ENCODE results near the gene SCN1B.
"Not testable (repeated sequence)": the region's sequence is repeated elsewhere in the genome, so short reads cannot be mapped to it uniquely, and the experiment has no call there.

The SCN1B gene

DNA sequence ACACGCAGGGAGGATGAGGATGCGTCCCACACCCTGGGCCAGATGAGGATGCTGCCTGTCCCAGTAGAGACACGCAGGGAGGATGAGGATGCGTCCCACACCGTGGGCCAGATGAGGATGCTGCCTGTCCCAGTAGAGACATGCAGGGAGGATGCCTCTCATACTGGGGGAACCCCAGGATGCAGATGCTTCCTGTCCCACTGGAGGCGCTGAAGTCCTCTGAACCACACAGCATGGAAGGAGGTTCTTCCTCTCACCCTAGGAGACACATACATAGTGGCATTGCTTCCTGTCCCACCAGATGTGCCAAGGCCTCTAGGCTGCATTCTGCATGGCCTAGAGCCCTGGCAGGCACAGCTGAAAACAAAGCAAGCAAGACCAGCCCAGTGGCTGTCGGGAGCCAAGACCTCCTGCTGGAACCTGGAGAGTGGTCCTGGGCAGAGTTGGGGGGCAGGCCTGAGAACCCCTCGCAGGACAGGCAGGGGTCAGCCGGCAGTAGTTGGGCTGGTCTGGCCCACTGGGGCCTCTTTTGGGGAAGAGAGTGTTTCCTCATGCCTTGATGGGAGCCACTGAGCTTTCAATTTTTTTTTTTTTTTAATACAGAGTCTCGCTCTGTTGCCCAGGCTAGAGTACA, 15.5 kb downstream of the SCN1B start:
- no CpG with 5 or more reads among the region's 10 CpGs for WGBS (ENCODE audit: insufficient coverage, insufficient read length)
- DNase-seq (ENCODE audit: low read depth, low spot score), result no peak
- no peaks in the 10 kb centered on the region for H3K27me3 ChIP-seq (ENCODE audit: control insufficient read depth, insufficient read depth, low read length)
- H3K4me1 ChIP-seq (ENCODE audit: control insufficient read depth, insufficient read depth, low read length), result peaks cover 2% of the 10 kb centered on the region
- no peaks in the 10 kb centered on the region for H3K9me3 ChIP-seq (ENCODE audit: control insufficient read depth, insufficient read depth, low read length)
- H3K4me3 ChIP-seq (ENCODE audit: low read length), result no peak overlapping the region
- no peaks in the 10 kb centered on the region for H3K36me3 ChIP-seq (ENCODE audit: control insufficient read depth, insufficient read depth, low read length)
- no peak overlapping the region for H3K27ac ChIP-seq (ENCODE audit: low read length)

- Histone ChIP-seq H3K4me1 (ENCODE audit: control insufficient read depth, insufficient read depth, low read length) (peaks cover 1% of the 10 kb centered on the region; the same call in 1 of the 2 replicates), H3K27me3 (ENCODE audit: control insufficient read depth, insufficient read depth, low read length) (no peaks in the 10 kb centered on the region), H3K9me3 (ENCODE audit: control insufficient read depth, insufficient read depth, low read length) (no peaks in the 10 kb centered on the region), H3K27ac (ENCODE audit: low read length) (no peak overlapping the region), H3K36me3 (ENCODE audit: control insufficient read depth, insufficient read depth, low read length) (no peaks in the 10 kb centered on the region), H3K4me3 (ENCODE audit: low read length) (no peak overlapping the region)
- no CpG with 5 or more reads among the region's 5 CpGs for WGBS (ENCODE audit: insufficient coverage, insufficient read length)
- no peak for DNase-seq (ENCODE audit: low read depth, low spot score)
These were observed 16.2 kb downstream of the SCN1B start for GRCh38 chr19:35046461-35046860.

DNA sequence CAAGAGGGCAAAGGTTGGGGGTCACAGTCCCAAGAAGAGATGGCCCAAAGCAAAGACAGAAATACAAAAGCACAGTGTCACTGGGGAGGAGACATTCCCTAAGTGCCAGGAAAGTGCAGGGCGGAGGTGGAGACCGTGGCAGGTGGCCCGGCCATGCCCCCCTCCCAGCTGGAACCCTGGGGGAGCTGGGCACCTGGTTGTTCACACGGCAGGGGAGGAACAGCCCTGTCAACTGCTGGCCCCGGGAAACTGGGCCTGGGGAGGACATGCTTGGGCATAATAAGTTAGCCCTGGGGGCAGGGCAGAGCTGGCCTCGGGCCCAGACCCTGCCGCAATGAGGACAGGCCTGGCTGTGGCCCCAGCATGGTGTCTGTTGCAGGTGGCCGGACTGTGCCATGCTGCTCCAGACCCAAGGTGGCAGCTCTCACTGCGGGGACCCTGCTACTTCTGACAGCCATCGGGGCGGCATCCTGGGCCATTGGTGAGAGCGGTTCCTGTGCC, 18.7 kb downstream of the SCN1B start:
- Histone ChIP-seq H3K9me3 (ENCODE audit: control insufficient read depth, insufficient read depth, low read length) (no peaks in the 10 kb centered on the region), H3K36me3 (ENCODE audit: control insufficient read depth, insufficient read depth, low read length) (no peaks in the 10 kb centered on the region), H3K4me3 (ENCODE audit: low read length) (no peak overlapping the region), H3K27ac (ENCODE audit: low read length) (no peak overlapping the region), H3K4me1 (ENCODE audit: control insufficient read depth, insufficient read depth, low read length) (peaks cover 1% of the 10 kb centered on the region; the same call in 1 of the 2 replicates), H3K27me3 (ENCODE audit: control insufficient read depth, insufficient read depth, low read length) (no peaks in the 10 kb centered on the region)
- no peak for DNase-seq (ENCODE audit: low read depth, low spot score)
- no CpG with 5 or more reads among the region's 12 CpGs for WGBS (ENCODE audit: insufficient coverage, insufficient read length)

DNA sequence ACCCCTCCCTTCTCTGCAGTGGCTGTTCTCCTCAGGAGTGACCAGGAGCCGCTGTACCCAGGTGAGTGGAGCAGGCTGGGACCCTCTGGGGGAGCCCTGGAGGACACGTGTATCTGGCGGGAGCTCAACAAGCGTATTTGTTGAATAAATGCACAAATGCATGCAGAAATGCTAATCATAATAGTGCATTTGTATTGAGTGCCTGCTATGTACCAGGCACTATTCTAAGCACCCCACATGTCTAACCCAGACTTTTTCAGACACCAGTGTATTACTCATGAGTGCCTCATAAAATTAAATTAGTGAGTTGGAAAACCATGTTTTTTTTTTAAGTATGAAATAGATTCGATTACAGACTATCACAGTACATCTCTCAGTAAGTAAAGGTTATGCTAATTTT, 19.2 kb downstream of the SCN1B start:
- Histone ChIP-seq H3K9me3 (ENCODE audit: control insufficient read depth, insufficient read depth, low read length) (no peaks in the 10 kb centered on the region), H3K4me3 (ENCODE audit: low read length) (no peak overlapping the region), H3K36me3 (ENCODE audit: control insufficient read depth, insufficient read depth, low read length) (no peaks in the 10 kb centered on the region), H3K27me3 (ENCODE audit: control insufficient read depth, insufficient read depth, low read length) (no peaks in the 10 kb centered on the region), H3K4me1 (ENCODE audit: control insufficient read depth, insufficient read depth, low read length) (peaks cover 1% of the 10 kb centered on the region; the same call in 1 of the 2 replicates), H3K27ac (ENCODE audit: low read length) (no peak overlapping the region)
- no CpG with 5 or more reads among the region's 5 CpGs for WGBS (ENCODE audit: insufficient coverage, insufficient read length)
- no peak for DNase-seq (ENCODE audit: low read depth, low spot score)

DNA sequence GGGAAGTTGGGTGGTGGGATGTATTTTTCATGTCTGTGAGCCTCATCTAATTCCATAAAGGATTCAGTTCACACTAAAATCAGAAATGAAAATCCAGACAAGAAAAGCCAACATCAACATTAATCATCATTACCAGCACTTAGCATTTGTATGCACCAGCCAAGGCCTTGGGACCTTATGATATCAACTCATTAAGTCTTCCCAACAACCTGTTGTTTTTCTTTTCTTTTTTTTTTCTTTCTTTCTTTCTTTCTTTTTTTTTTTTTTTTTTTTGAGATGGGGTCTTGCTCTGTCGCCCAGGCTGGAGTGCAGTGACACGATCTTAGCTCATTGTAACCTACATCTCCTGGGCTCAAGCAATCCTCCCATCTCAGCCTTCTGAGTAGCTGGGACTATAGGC, 20.4 kb downstream of the SCN1B start:
- not testable (repeated sequence) for H3K27me3 ChIP-seq (ENCODE audit: control insufficient read depth, insufficient read depth, low read length); H3K9me3 ChIP-seq (ENCODE audit: control insufficient read depth, insufficient read depth, low read length); DNase-seq (ENCODE audit: low read depth, low spot score); H3K36me3 ChIP-seq (ENCODE audit: control insufficient read depth, insufficient read depth, low read length); H3K27ac ChIP-seq (ENCODE audit: low read length); H3K4me1 ChIP-seq (ENCODE audit: control insufficient read depth, insufficient read depth, low read length); H3K4me3 ChIP-seq (ENCODE audit: low read length)
- no CpG with 5 or more reads among the region's 2 CpGs for WGBS (ENCODE audit: insufficient coverage, insufficient read length)

GRCh38 chr19:35051268-35051667, 21.0 kb downstream of the SCN1B start:
- not testable (repeated sequence) for DNase-seq (ENCODE audit: low read depth, low spot score); H3K36me3 ChIP-seq (ENCODE audit: control insufficient read depth, insufficient read depth, low read length); H3K27me3 ChIP-seq (ENCODE audit: control insufficient read depth, insufficient read depth, low read length); H3K27ac ChIP-seq (ENCODE audit: low read length); H3K4me3 ChIP-seq (ENCODE audit: low read length); H3K4me1 ChIP-seq (ENCODE audit: control insufficient read depth, insufficient read depth, low read length); H3K9me3 ChIP-seq (ENCODE audit: control insufficient read depth, insufficient read depth, low read length)
- WGBS (ENCODE audit: insufficient coverage, insufficient read length), result no CpG with 5 or more reads among the region's 4 CpGs

DNA sequence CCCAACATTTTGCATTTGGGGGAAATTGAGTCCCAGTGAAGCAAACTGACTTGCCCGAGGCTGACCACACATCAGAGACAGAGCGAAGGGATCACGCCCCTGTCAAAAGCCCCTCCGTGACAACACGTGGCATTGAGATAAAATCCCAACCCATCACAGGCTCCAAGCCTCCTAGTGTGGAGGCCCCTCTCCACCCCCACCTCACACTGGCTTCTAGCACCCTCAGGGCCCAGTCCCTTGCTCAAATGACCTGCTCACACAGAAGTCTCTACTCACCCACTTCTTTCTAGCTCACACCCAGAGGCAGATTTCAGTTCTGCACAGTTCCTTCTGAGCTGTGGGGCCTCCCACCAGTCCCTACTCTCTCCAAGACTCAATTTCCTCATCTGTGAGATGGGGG, 21.5 kb downstream of the SCN1B start:
- Histone ChIP-seq H3K9me3 (ENCODE audit: control insufficient read depth, insufficient read depth, low read length) (no peaks in the 10 kb centered on the region), H3K27ac (ENCODE audit: low read length) (no peak overlapping the region), H3K4me1 (ENCODE audit: control insufficient read depth, insufficient read depth, low read length) (no peaks in the 10 kb centered on the region; the same call in 1 of the 2 replicates), H3K36me3 (ENCODE audit: control insufficient read depth, insufficient read depth, low read length) (no peaks in the 10 kb centered on the region), H3K4me3 (ENCODE audit: low read length) (no peak overlapping the region), H3K27me3 (ENCODE audit: control insufficient read depth, insufficient read depth, low read length) (no peaks in the 10 kb centered on the region)
- DNase-seq (ENCODE audit: low read depth, low spot score), result no peak
- WGBS (ENCODE audit: insufficient coverage, insufficient read length), result no CpG with 5 or more reads among the region's 5 CpGs

- no peak overlapping the region for H3K4me3 ChIP-seq (ENCODE audit: low read length)
- no CpG with 5 or more reads among the region's 8 CpGs for WGBS (ENCODE audit: insufficient coverage, insufficient read length)
- no peaks in the 10 kb centered on the region for H3K9me3 ChIP-seq (ENCODE audit: control insufficient read depth, insufficient read depth, low read length)
- no peaks in the 10 kb centered on the region for H3K36me3 ChIP-seq (ENCODE audit: control insufficient read depth, insufficient read depth, low read length)
- no peak for DNase-seq (ENCODE audit: low read depth, low spot score)
- H3K4me1 ChIP-seq (ENCODE audit: control insufficient read depth, insufficient read depth, low read length), result no peaks in the 10 kb centered on the region; the same call in 1 of the 2 replicates
- H3K27me3 ChIP-seq (ENCODE audit: control insufficient read depth, insufficient read depth, low read length), result no peaks in the 10 kb centered on the region
- no peak overlapping the region for H3K27ac ChIP-seq (ENCODE audit: low read length)
These were observed 22.4 kb downstream of the SCN1B start for GRCh38 chr19:35052599-35053190.

GRCh38 chr19:35053667-35054293, 23.5 kb downstream of the SCN1B start:
- no peak for DNase-seq (ENCODE audit: low read depth, low spot score)
- no peak overlapping the region for H3K4me3 ChIP-seq (ENCODE audit: low read length)
- no peaks in the 10 kb centered on the region for H3K36me3 ChIP-seq (ENCODE audit: control insufficient read depth, insufficient read depth, low read length)
- H3K9me3 ChIP-seq (ENCODE audit: control insufficient read depth, insufficient read depth, low read length), result no peaks in the 10 kb centered on the region
- H3K4me1 ChIP-seq (ENCODE audit: control insufficient read depth, insufficient read depth, low read length), result no peaks in the 10 kb centered on the region; the same call in 1 of the 2 replicates
- H3K27ac ChIP-seq (ENCODE audit: low read length), result no peak overlapping the region
- no peaks in the 10 kb centered on the region for H3K27me3 ChIP-seq (ENCODE audit: control insufficient read depth, insufficient read depth, low read length)
- WGBS (ENCODE audit: insufficient coverage, insufficient read length), result no CpG with 5 or more reads among the region's 9 CpGs

DNA sequence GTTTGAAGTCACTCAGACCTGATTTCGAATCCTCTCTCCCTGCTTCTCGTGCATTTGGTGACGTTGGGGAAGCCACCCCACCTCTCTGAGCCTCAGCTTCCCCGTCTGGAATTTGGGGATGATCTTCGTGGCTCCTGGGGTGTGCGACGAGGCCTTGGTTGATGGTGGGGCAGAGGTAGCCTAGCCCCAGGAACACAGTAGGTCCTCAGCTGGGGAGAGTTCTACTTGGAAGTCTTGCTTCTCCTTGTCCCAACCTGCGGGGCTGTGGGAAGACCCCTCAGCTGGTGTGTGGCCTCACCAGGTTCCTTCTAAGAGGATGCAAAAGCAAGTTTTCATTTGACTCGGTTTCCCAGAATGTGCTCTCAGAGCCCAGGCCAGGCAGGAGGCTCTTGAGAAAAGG, 24.4 kb downstream of the SCN1B start:
- DNase-seq (ENCODE audit: low read depth, low spot score), result no peak
- no peaks in the 10 kb centered on the region for H3K9me3 ChIP-seq (ENCODE audit: control insufficient read depth, insufficient read depth, low read length)
- H3K4me1 ChIP-seq (ENCODE audit: control insufficient read depth, insufficient read depth, low read length), result no peaks in the 10 kb centered on the region
- no peaks in the 10 kb centered on the region; the same call in 1 of the 2 replicates for H3K36me3 ChIP-seq (ENCODE audit: control insufficient read depth, insufficient read depth, low read length)
- H3K4me3 ChIP-seq (ENCODE audit: low read length), result no peak overlapping the region
- H3K27me3 ChIP-seq (ENCODE audit: control insufficient read depth, insufficient read depth, low read length), result no peaks in the 10 kb centered on the region
- WGBS (ENCODE audit: insufficient coverage, insufficient read length), result no CpG with 5 or more reads among the region's 9 CpGs
- no peak overlapping the region for H3K27ac ChIP-seq (ENCODE audit: low read length)
